B cell (primary cell): ENCODE data around the gene AOPEP.

ENCODE experiments used
- CTCF ChIP-seq: fragments of 200-600 bp; IDR thresholded peaks from one replicate; pipeline ENCODE4 v1.8.0; 2022; ENCODE audit warnings: antibody characterized with exemption, mild to moderate bottlenecking
- EZH2 ChIP-seq: IDR thresholded peaks from 2 replicates; pipeline ENCODE4 v1.6.1; 2012; ENCODE audit warnings: borderline replicate concordance, low read depth, mild to moderate bottlenecking, moderate library complexity, low read length; ENCODE audit not compliant: insufficient read depth, poor library complexity, severe bottlenecking

DNA sequence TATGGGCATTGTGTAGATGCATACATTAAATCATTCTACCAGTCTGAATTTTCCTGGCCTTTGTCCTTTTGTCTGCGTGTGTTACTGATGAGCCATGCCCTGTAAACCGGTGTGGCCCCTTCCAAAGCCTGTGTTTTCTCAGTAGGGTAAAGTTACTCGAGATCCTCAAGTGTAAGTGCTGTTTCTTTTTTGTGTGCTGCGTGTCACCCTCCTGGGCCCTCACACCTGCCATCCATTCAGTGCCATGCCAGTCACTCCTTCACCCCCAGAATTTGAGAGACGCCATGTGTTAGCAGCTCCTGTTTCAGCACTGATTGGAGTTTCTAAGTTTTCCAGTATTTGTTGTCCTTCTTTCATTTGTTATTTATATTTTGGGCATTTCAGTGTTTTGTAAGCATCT lies 302.8 kb downstream of the AOPEP start:
- TF ChIP-seq CTCF, result no peak
- TF ChIP-seq EZH2, result no peak
